Suprapubic skin (tissue), 4 donors: Measurements from ENCODE around the gene NAA20.

Experiments
- EP300 ChIP-seq: sonication (generic); formaldehyde crosslinking; IDR thresholded peaks from one replicate; pipeline ENCODE4 v1.6.1; 2017; ENCODE audit warnings: antibody characterized with exemption
- POLR2AphosphoS5 ChIP-seq, 3 donors: sonication (generic); formaldehyde crosslinking; IDR thresholded peaks; one replicate each; pipeline ENCODE4 v1.6.1; 2017; ENCODE audit warnings: antibody characterized with exemption in 3 of 3

GRCh38 chr20:20023395-20023794, 6.2 kb downstream of the NAA20 start:
- TF ChIP-seq EP300 (no peak), POLR2AphosphoS5 (IDR thresholded peaks at IDR 0.05) (no peak)
